Measurements from ENCODE around the gene SYDE1.

SYDE1 gene

DNA sequence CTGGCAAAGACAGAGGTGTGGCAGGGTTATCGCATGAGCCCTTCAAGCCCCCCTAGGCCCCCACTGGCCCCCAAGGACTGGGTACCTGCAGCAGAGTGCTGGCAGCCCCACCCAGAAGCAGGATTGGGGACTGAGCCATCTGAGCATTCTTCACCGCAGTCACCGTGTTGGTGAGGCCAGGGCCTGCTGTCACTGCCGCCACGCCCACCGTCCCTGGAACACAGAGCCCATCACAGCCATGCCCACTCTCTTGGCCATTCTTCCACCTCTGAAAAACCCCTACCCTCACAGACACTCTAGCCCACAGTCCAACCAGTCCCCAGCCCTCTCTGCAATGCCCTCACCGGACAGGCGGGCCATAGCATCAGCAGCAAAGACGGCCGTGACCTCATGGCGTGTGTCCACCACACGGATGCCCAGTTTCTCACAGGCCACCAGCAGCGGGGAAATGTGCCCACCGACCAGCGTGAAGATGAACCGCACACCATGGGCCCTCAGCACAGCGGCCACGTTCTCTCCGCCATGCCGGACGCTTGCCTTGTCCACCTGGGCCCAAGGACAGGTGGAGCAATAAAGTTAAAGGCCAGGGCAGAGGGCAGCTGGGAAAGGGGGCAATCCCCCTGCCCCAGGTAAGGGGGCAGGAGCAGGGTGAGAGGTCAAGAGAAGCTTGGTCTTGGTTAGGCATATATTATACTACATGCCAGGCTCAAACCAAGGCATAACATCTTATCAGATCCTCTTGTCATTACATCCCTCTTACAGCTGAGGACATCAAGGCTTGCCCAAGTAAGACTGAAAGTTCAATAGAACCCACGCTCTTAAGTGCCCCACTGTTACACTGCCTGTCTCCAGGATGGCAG lies 16.1 kb downstream of the SYDE1 start:
- Histone ChIP-seq H3K9me3 (no peaks in the 10 kb centered on the region), H3K4me1 (no peaks in the 10 kb centered on the region), H3K27me3 (no peaks in the 10 kb centered on the region), H3K36me3 (peaks cover 28% of the 10 kb centered on the region), H3K4me3 (ENCODE audit: low read depth, low read length) (no peak overlapping the region)
- TF ChIP-seq, protein P1, sequence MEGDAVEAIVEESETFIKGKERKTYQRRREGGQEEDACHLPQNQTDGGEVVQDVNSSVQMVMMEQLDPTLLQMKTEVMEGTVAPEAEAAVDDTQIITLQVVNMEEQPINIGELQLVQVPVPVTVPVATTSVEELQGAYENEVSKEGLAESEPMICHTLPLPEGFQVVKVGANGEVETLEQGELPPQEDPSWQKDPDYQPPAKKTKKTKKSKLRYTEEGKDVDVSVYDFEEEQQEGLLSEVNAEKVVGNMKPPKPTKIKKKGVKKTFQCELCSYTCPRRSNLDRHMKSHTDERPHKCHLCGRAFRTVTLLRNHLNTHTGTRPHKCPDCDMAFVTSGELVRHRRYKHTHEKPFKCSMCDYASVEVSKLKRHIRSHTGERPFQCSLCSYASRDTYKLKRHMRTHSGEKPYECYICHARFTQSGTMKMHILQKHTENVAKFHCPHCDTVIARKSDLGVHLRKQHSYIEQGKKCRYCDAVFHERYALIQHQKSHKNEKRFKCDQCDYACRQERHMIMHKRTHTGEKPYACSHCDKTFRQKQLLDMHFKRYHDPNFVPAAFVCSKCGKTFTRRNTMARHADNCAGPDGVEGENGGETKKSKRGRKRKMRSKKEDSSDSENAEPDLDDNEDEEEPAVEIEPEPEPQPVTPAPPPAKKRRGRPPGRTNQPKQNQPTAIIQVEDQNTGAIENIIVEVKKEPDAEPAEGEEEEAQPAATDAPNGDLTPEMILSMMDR (IDR thresholded peaks at IDR 0.05; ENCODE audit: low read depth, low read length), result no peak
- no peak for DNase-seq

DNA sequence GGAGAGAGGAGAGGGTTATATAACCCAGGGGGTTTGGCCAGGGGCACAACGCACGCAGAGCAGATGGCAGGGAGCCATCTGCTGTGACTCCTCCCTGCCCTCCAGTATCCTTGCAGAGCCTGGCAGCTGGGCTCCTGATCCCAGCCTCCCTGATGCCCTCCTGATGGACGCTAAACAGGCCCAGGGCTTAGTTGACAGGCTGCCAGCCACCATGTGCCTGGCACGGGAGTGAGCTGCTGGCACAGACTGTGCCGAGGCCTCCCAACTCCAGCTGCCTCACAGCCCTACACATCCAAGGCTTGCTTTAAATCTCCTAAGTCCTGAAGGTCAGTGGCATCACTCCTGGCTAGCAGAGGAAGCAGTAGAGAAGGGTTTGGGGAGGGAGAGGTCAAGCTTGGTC lies 16.7 kb downstream of the SYDE1 start:
- no peaks in the 10 kb centered on the region for H3K27me3 ChIP-seq
- H3K9me3 ChIP-seq, result no peaks in the 10 kb centered on the region
- TF ChIP-seq, protein P1 (IDR thresholded peaks at IDR 0.05; ENCODE audit: low read depth, low read length), result no peak
- peaks cover 22% of the 10 kb centered on the region for H3K36me3 ChIP-seq
- H3K4me3 ChIP-seq (ENCODE audit: low read depth, low read length), result peak overlapping the region; percentile 85; the same call in 1 of the 2 replicates
- H3K4me1 ChIP-seq, result no peaks in the 10 kb centered on the region
- DNase-seq, result peak; percentile 43

DNA sequence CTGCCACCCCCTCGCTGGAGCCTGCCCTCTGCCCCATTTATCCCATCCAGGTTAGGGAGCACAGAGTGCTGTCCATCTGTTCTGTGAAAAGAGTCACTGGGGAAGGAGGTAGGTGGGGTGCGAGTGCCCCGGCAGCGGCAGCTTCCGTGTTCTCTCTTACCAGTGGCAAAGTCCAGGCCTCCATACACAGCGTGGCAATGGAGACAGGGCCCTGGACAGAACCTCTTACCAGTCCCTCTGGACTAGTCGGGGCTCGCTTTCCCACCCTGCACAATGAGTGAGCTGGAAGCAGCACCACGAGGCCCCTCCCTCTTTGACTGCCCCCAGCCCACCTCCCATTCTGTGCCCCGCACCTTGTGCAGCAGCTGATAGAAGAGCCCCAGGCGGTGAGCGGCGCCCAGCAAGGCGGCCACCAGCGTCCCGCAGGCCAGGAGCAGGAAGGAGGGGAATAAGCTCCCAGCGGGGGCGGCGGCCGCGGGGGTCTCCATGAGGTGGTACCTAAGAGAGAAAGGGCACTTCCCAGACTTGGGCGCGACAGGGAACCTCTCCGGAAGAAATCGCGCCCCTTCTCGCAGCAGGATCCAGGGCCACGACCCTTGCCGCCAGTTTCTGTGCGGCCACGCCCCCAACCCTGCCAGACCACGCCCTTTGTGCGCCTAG lies 17.5 kb downstream of the SYDE1 start:
- no peaks in the 10 kb centered on the region for H3K9me3 ChIP-seq
- no peak for DNase-seq
- H3K4me1 ChIP-seq, result no peaks in the 10 kb centered on the region
- no peaks in the 10 kb centered on the region for H3K27me3 ChIP-seq
- peak overlapping the region; percentile 85 for H3K4me3 ChIP-seq (ENCODE audit: low read depth, low read length)
- H3K36me3 ChIP-seq, result peaks cover 14% of the 10 kb centered on the region
- TF ChIP-seq, protein P1 (IDR thresholded peaks at IDR 0.05; ENCODE audit: low read depth, low read length), result no peak

DNA sequence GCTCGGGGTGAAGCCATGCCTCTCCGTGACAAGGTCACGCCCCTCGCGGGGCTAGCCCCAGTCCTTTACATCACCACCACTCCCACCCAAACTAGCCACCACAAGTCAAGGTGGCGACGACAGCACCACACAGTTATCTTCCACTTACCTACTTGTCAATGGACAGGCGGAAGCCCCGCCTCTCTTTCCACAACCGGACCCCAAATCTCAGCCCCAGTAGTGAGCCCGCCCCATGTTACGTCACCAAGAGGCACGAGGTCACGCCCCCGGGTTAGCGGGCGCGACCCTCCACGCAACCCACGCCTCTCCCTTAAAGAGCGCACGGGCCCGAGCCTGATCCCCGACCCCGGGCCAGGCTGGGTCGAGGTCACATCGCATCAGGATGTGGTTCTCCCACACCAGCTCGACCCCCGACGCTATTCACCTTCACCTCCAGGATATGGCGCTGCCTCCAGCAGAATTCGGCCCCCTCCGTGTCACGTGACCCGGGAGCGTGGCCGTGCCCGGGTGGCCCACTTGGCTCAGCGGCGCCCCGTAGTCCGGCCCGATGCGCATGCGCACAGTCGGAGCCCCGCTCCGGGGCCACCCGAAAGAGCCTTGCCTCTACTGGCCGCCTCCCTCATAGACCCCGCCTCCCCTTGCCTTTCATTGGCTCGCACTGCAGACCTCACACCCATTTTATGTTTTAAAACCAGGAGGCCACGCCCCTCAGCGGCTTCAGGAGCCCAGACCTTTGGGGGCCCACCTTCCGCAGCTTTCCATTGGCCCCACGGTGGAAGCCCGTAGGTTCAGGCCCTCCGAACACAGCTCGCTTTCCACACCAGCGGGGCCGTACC lies 18.2 kb downstream of the SYDE1 start:
- TF ChIP-seq, protein P1 (IDR thresholded peaks at IDR 0.05; ENCODE audit: low read depth, low read length), result no peak
- H3K4me3 ChIP-seq (ENCODE audit: low read depth, low read length), result peak overlapping the region; percentile 85
- H3K4me1 ChIP-seq, result no peaks in the 10 kb centered on the region
- H3K36me3 ChIP-seq, result peaks cover 11% of the 10 kb centered on the region
- H3K27me3 ChIP-seq, result no peaks in the 10 kb centered on the region
- no peaks in the 10 kb centered on the region for H3K9me3 ChIP-seq
- DNase-seq, result peak; percentile 99

DNA sequence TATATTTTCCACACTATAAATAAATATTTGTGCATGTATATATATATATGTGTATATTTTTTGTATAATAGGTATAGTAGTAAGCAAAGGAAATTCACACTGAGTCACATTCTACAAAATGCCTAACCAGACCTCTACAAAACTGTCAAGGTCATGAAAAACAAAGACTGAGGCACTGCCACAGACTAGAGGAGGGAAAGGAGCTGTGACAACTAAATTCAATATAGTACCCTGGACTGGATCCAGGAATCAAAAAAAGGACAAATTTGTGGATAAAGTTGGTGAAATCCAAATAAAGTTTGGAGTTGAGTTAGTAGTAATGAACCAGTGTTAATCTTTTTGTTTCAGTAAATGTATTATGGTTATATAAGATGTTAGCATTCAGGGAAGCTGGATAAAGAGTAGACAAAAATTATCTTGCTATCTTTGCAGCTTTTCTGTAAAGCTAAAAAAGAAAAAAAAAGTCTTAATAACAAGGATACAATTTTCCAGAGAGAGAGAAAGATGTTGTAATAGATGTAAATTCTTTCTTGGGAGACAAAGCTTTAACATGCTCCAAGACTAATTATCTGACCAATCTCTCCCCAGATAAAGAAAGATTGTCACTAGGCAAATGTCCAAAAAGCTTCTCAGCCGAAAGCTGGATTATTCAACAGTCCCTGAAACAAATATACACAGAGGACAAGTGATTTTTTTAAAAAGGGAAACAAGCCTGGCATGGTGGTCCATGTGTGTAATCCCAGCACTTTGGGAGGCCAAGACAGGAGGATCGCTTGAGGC lies 19.1 kb downstream of the SYDE1 start:
- Histone ChIP-seq H3K4me1 (no peaks in the 10 kb centered on the region), H3K4me3 (ENCODE audit: low read depth, low read length) (peak overlapping the region; percentile 41), H3K27me3 (no peaks in the 10 kb centered on the region), H3K9me3 (no peaks in the 10 kb centered on the region), H3K36me3 (peaks cover 11% of the 10 kb centered on the region)
- no peak for DNase-seq
- TF ChIP-seq, protein P1 (IDR thresholded peaks at IDR 0.05; ENCODE audit: low read depth, low read length), result no peak
